Measurements from ENCODE around the gene BST2. TPM values are rescaled to one million over a fixed set of nuclear protein-coding genes. Genes with fewer than 3 reads are reported as not detected.

Gene BST2
- total RNA-seq, 1 donor from 2014 or later: not detected

DNA sequence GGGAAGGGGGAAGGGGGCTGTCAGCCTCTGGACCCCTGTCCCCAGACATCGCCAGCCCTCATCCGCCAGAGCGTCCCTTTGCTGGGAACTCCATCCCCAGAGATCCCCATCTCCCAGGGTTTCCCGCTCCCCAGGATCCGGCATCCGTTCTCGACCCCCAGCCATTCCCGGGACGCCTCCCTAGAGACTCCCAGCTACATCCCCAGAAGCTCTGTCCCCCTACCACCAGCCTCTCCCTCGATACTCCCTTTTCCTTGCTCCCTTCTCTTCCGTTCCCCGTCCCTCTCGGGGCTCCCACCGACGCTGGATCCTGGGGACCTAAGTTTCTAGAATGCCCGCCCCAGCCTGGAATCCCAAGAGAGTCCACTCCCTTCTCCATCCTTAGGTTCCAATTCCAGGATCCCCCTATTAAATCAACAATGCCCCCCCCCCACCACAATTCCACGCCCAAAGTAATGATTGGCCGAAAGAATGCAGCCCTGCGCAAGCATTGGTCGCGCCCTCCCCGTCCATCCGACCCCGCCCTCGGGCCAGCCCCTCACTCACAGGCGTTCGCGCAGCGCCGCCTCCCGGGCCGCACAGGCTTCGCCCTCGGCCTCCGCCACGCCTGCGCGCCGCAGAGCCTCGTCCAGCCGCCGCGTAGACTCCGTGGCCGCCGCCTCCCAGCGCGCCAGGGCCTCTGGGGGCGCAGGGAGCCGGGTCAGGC is 14.6 kb downstream of the BST2 start:
- peaks cover 21% of the 10 kb centered on the region for H3K27me3 Mint-ChIP-seq (ENCODE audit: low read depth)
- H3K9me3 Mint-ChIP-seq: no peaks in the 10 kb centered on the region
- peaks cover 14% of the 10 kb centered on the region for H3K4me1 Mint-ChIP-seq
- DNase-seq (ENCODE audit: low read depth, low spot score): peak; percentile 89
- H3K27ac Mint-ChIP-seq (ENCODE audit: unreplicated experiment): no peak overlapping the region
- H3K4me3 Mint-ChIP-seq: peak overlapping the region; percentile 93
- TF ChIP-seq, protein P1, sequence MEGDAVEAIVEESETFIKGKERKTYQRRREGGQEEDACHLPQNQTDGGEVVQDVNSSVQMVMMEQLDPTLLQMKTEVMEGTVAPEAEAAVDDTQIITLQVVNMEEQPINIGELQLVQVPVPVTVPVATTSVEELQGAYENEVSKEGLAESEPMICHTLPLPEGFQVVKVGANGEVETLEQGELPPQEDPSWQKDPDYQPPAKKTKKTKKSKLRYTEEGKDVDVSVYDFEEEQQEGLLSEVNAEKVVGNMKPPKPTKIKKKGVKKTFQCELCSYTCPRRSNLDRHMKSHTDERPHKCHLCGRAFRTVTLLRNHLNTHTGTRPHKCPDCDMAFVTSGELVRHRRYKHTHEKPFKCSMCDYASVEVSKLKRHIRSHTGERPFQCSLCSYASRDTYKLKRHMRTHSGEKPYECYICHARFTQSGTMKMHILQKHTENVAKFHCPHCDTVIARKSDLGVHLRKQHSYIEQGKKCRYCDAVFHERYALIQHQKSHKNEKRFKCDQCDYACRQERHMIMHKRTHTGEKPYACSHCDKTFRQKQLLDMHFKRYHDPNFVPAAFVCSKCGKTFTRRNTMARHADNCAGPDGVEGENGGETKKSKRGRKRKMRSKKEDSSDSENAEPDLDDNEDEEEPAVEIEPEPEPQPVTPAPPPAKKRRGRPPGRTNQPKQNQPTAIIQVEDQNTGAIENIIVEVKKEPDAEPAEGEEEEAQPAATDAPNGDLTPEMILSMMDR (conservative IDR thresholded peaks at IDR 0.05): peak; percentile 68
- no peaks in the 10 kb centered on the region for H3K36me3 Mint-ChIP-seq (ENCODE audit: low read depth)

DNA sequence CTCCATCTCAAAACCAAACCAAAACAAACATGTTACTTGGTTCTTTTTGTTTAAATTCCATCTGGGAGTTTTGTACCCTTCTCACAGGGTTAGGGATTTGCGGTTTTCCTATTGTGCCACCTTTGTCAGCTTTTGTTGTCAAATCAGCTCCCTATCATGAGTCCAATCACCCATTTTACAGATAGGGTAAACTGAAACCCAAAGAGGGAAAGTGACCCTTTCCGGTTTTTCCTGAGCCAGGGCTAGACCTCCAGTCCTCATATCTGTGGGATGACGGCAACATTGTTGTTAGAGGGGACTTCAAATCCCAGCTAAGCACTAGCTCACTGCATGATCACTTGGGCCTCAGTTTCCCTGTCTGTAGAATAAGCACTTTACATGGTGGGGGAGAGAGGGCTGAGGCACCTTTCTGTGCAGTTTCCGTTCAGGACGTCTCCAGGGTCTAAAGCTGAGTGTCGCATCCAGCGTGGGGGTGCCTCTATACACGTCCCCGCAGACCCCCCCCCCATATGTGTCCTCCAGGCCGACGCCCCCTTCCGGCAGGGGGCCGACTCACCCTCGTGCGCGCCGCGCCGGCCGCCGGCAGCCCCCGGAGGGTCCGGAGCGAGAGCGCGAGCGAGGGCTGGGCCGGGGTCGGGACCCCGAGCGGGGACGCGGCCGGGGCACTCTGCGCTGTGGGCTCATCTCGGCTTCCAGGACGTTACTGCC is 15.3 kb downstream of the BST2 start:
- peak overlapping the region; percentile 93 for H3K4me3 Mint-ChIP-seq
- H3K27me3 Mint-ChIP-seq (ENCODE audit: low read depth): peaks cover 21% of the 10 kb centered on the region
- no peaks in the 10 kb centered on the region for H3K9me3 Mint-ChIP-seq
- TF ChIP-seq, protein P1 (conservative IDR thresholded peaks at IDR 0.05): peak; percentile 42
- peaks cover 12% of the 10 kb centered on the region for H3K4me1 Mint-ChIP-seq
- DNase-seq (ENCODE audit: low read depth, low spot score): peak; percentile 26
- H3K27ac Mint-ChIP-seq (ENCODE audit: unreplicated experiment): no peak overlapping the region
- H3K36me3 Mint-ChIP-seq (ENCODE audit: low read depth): no peaks in the 10 kb centered on the region

DNA sequence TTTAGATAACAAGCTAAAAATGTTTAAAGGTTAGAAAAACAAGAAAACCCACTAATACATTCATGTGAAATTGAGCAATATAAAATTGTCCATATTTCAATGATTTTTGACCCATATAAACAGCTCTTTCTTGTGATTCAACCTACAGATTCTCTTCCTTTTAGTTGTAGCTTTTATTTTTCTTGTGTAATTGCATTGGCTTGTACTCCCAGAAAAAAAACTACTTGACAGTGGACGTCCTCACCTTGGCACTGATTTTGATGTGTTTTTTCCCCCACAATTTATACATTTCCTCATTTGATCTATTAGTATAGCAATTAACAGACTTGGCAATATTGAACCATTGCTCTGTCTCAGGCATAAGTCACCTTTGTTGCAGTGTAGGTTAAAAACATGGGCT is 16.1 kb downstream of the BST2 start:
- peaks cover 11% of the 10 kb centered on the region for H3K4me1 Mint-ChIP-seq
- H3K36me3 Mint-ChIP-seq (ENCODE audit: low read depth): no peaks in the 10 kb centered on the region
- DNase-seq (ENCODE audit: low read depth, low spot score): no peak
- TF ChIP-seq, protein P1 (conservative IDR thresholded peaks at IDR 0.05): no peak
- H3K27me3 Mint-ChIP-seq (ENCODE audit: low read depth): peaks cover 21% of the 10 kb centered on the region
- no peak overlapping the region for H3K4me3 Mint-ChIP-seq
- no peak overlapping the region for H3K27ac Mint-ChIP-seq (ENCODE audit: unreplicated experiment)
- no peaks in the 10 kb centered on the region for H3K9me3 Mint-ChIP-seq

DNA sequence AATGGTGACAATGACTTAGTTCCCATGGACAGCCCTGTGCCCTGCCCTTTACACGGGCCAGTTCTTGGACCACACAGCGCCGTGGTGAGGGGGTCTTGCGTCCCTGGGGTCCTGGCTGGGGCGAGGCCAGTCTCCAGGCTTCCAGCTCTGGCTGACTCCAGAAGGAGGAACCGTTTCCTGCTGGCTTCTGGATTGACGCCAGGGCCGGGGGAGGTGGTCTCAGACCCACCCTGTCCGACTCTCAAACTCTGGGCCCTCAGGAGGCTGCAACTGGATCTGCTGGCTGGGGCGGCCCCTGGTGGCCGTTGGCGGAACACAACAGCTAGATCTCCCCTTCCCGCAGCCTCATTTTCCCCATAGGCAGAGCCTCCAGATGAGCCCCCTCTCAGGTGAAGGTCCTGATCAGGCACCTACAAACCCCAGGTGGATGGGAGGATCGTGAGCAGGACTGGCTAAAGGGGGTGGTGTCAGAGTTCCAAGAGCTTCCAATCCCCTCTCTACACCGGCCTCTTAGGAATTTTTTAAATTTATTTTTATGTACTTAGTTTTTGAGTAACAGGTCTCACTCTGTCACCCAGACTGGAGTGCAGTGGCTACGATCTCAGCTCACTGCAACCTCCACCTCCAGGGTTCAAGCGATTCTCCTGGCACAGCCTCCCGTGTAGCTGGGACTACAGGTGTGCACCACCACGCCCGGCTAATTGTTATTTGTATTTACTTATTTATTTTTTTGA is 19.4 kb downstream of the BST2 start:
- Mint-ChIP-seq H3K36me3 (ENCODE audit: low read depth) (no peaks in the 10 kb centered on the region), H3K9me3 (no peaks in the 10 kb centered on the region), H3K4me3 (peak overlapping the region; percentile 62), H3K27me3 (ENCODE audit: low read depth) (peaks cover 21% of the 10 kb centered on the region), H3K4me1 (peaks cover 12% of the 10 kb centered on the region), H3K27ac (ENCODE audit: unreplicated experiment) (no peak overlapping the region)
- TF ChIP-seq, protein P1 (conservative IDR thresholded peaks at IDR 0.05): peak; percentile 88
- peak; percentile 67 for DNase-seq (ENCODE audit: low read depth, low spot score)

DNA sequence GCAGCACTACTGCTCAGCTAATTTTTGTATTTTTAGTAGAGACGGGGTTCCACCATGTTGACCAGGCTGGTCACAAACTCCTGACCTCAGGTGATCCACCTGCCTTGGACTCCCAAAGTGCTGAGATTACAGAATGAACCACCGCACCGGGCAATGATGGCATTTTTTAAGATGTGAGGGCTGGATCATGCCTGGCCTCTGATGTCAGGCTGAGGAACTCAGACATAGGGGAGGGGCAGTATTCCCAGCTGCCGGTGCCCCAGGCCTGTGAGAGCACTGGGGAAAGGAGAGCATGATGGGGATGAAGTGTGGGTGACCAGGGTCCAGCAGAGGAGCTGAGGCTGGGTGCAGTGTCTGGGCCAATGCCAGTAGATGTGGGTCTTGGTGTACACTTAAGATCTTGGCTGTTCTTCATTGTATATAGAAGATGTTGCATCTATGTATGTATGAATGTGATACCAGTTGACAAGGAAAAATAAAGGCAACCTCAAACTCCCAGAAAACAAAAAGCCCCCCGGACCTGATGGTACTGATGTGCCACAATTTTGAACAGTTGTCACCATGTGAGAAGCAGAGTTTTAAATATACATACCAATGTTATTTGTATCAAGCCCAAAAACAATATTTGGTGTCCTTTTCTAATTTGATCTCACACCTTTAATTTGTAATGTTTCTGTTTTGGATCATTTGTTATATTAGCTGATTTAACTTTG is 24.8 kb downstream of the BST2 start:
- Mint-ChIP-seq H3K4me1 (peaks cover 35% of the 10 kb centered on the region), H3K9me3 (peaks cover 3% of the 10 kb centered on the region), H3K36me3 (ENCODE audit: low read depth) (no peaks in the 10 kb centered on the region), H3K27ac (ENCODE audit: unreplicated experiment) (no peak overlapping the region), H3K27me3 (ENCODE audit: low read depth) (no peaks in the 10 kb centered on the region), H3K4me3 (no peak overlapping the region)
- no peak for DNase-seq (ENCODE audit: low read depth, low spot score)
- TF ChIP-seq, protein P1 (conservative IDR thresholded peaks at IDR 0.05): no peak
